Muscle of back (tissue), 11 donors: ENCODE measurements around the gene ERVW-1. TPM values are rescaled to one million over a fixed set of nuclear protein-coding genes. Genes with fewer than 3 reads are reported as not detected.

Source experiments
- DNase-seq, 3 donors: peaks; one replicate each; pipeline versions ENCODE4 v3.0.0 to v3.0.0-alpha.2; 2013
- polyA plus RNA-seq, 10 donors: library from polyadenylated mRNA; unstranded; fragments of 120-200 nt; gene quantifications; one replicate each; pipeline ENCODE4 v1.2.1, GENCODE V29; 2013; ENCODE audit not compliant: insufficient read length in 10 of 10

ERVW-1 gene
- polyA plus RNA-seq, 10 donors: 0.45 to 1.6 (median 0.74) TPM

GRCh38 chr7:92427193-92427592 is 50.6 kb downstream of the ERVW-1 start:
- no peak for DNase-seq

- no peak for DNase-seq
These were observed 52.3 kb downstream of the ERVW-1 start for GRCh38 chr7:92425311-92425947.

GRCh38 chr7:92423710-92424131 is 54.0 kb downstream of the ERVW-1 start:
- no peak for DNase-seq

GRCh38 chr7:92422926-92423325 is 54.8 kb downstream of the ERVW-1 start:
- DNase-seq: no peak

- DNase-seq: no peak
These were observed 55.9 kb downstream of the ERVW-1 start for GRCh38 chr7:92421676-92422435.

Other genes starting within 250 kb of the ERVW-1 start
- gene KRIT1, start 232.0 kb downstream of the ERVW-1 start, polyA plus RNA-seq: 10 to 100 TPM; 19.0 to 35.9 (median 26.9) TPM
- gene ANKIB1, start 232.0 kb downstream of the ERVW-1 start, polyA plus RNA-seq: 10 to 100 TPM; 20.5 to 30.5 (median 25.4) TPM
- gene GATAD1, start 30.5 kb downstream of the ERVW-1 start, polyA plus RNA-seq: 10 to 100 TPM; 15.3 to 41.3 (median 22.5) TPM
- 10 to 100 TPM; 12.2 to 31.3 (median 18.3) TPM for gene PEX1, start 50.6 kb upstream of the ERVW-1 start, polyA plus RNA-seq
- 10 to 100 TPM; 10.1 to 15.0 (median 12.4) TPM for gene RBM48, start 50.8 kb upstream of the ERVW-1 start, polyA plus RNA-seq
- gene FAM133B, start 112.4 kb upstream of the ERVW-1 start, polyA plus RNA-seq: 10 to 100 TPM; 20.3 to 39.7 (median 27.2) TPM